OCI-LY7 (cell line): ENCODE measurements around the gene TMPRSS4. TPM values are rescaled to one million over a fixed set of nuclear protein-coding genes. Genes with fewer than 3 reads are reported as not detected.
"Not testable (repeated sequence)": the region's sequence is repeated elsewhere in the genome, so short reads cannot be mapped to it uniquely, and the experiment has no call there.

ENCODE experiments used
- BruUV-seq: library from RNA; stranded (reverse); fragments of 400-500 nt; replicated peaks from 2 replicates; lab custom pipeline; 2021; lab: Mats Ljungman, UMichigan
- CTCF ChIA-PET: fragments of 300-600 bp; sonication (Branson Sonifier 250); formaldehyde crosslinking; loops from one replicate; lab custom pipeline; 2022; ENCODE audit warnings: antibody characterized with exemption; ENCODE audit not compliant: unreplicated experiment; lab: Charles Lee
- POLR2A ChIA-PET: fragments of 300-600 bp; sonication (Branson Sonifier 250); formaldehyde crosslinking; loops from one replicate; lab custom pipeline; 2022; ENCODE audit warnings: antibody characterized with exemption; lab: Charles Lee
- DNase-seq: peaks from one replicate; pipeline ENCODE4 v3.0.0-alpha.2; 2015; ENCODE audit warnings: low spot score
- H2AFZ ChIP-seq: fragments of 200-600 bp; sonication (generic), shearing (Covaris generic); 2 replicates; pipeline ENCODE4 v1.6.1; 2014; ENCODE audit warnings: mild to moderate bottlenecking, antibody characterized with exemption, low read length, moderate library complexity
- H3K27ac ChIP-seq: fragments of 200-600 bp; sonication (generic); 2 replicates; pipeline ENCODE4 v1.5.1; 2014; ENCODE audit warnings: mixed run types, low read depth, mild to moderate bottlenecking, moderate library complexity, low read length, inconsistent platforms; ENCODE audit not compliant: poor library complexity, severe bottlenecking
- H3K36me3 ChIP-seq: fragments of 200-600 bp; sonication (generic); 2 replicates; pipeline ENCODE4 v1.6.1; 2014; ENCODE audit warnings: mild to moderate bottlenecking, antibody characterized with exemption, low read length, moderate library complexity, mixed read lengths; ENCODE audit not compliant: insufficient read depth
- H3K4me1 ChIP-seq: fragments of 200-600 bp; sonication (generic); 2 replicates; pipeline ENCODE4 v1.5.1; 2014; ENCODE audit warnings: mild to moderate bottlenecking, low read length; ENCODE audit not compliant: insufficient read depth, poor library complexity, severe bottlenecking
- H3K4me2 ChIP-seq: fragments of 200-600 bp; sonication (generic); 2 replicates; pipeline ENCODE4 v1.6.1; 2014; ENCODE audit warnings: mild to moderate bottlenecking, low read length
- H3K4me3 ChIP-seq: fragments of 200-600 bp; sonication (generic); 2 replicates; pipeline ENCODE4 v1.5.1; 2014; ENCODE audit warnings: mild to moderate bottlenecking, low read depth, low read length; ENCODE audit not compliant: poor library complexity, severe bottlenecking
- H3K79me2 ChIP-seq: fragments of 200-600 bp; sonication (generic); 2 replicates; pipeline ENCODE4 v1.6.1; 2016; ENCODE audit warnings: low read depth, mild to moderate bottlenecking, low read length, moderate library complexity, mixed read lengths; ENCODE audit not compliant: insufficient read depth
- H3K9me2 ChIP-seq: fragments of 200-600 bp; sonication (generic); 2 replicates; pipeline ENCODE4 v1.6.1; 2016; ENCODE audit warnings: mild to moderate bottlenecking, low read length, mixed read lengths; ENCODE audit not compliant: insufficient read depth
- H3K9me3 ChIP-seq: fragments of 200-600 bp; sonication (generic); 2 replicates; pipeline ENCODE4 v1.6.1; 2014; ENCODE audit warnings: mild to moderate bottlenecking, mixed run types, low read length, mixed read lengths
- H4K20me1 ChIP-seq: fragments of 200-600 bp; sonication (generic); 2 replicates; pipeline ENCODE4 v1.6.1; 2014; ENCODE audit warnings: mild to moderate bottlenecking, antibody characterized with exemption, low read length, moderate library complexity, mixed read lengths; ENCODE audit not compliant: insufficient read depth
- EZH2phosphoT487 ChIP-seq: fragments of 200-600 bp; sonication (generic); IDR thresholded peaks from 2 replicates; pipeline ENCODE4 v1.6.1; 2018; ENCODE audit warnings: low read depth, borderline replicate concordance, mild to moderate bottlenecking, mixed run types, antibody characterized with exemption, low read length, moderate library complexity, mixed read lengths
- intact Hi-C: fragments of 100-400 bp; cut with micrococcal nuclease; formaldehyde crosslinking; loops from one replicate; pipeline ENCODE4 v1.10.0; 2022; ENCODE audit not compliant: unreplicated experiment
- total RNA-seq, 2 experiments: library from RNA; depleted of rRNA in 1 of 2; stranded (reverse); fragments of >200 nt in 1 of 2; shearing (Covaris generic) in 1 of 2; gene quantifications; 2 replicates each; pipeline ENCODE4 v1.2.3, GENCODE V29; 2014 to 2022
- TF ChIP-seq, protein P1 (sequence below): fragments of 200-600 bp; sonication (generic); conservative IDR thresholded peaks from 2 replicates; pipeline ENCODE4 v1.5.1; 2014; ENCODE audit warnings: mild to moderate bottlenecking, antibody characterized with exemption, low read length, moderate library complexity, mixed read lengths

Gene TMPRSS4
- total RNA-seq, 2 experiments from 2014 or later: 0.03 TPM; not detected in 1

DNA sequence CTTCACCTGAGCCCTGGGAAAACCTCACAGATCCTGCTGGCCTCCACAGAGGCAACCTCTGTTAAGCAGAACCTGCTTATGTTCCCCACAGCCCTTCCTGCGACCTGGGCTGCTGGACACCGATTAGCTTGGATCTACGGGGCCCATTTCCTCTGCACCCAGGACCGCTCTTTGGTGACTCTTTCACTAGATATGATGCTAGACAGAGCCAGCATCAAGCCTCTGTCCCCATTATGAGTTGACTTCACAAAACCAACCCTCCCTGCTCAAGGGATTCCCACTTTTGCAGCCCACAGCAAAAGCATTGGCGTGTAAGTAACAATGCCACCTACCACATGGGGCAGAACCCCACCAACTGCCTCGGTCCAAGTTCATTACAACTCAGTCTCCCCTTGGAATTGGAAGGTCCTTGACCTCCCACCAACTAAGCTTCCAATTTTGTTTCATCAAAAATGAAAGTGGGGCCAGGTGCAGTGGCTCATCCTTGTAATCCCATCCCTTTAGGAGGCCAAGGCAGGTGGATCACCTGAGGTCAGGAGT lies 15.2 kb upstream of the TMPRSS4 start:
- no peak overlapping the region for H3K27ac ChIP-seq
- ChIA-PET CTCF (no interaction called here), POLR2A (interaction anchor here (1.2 kb wide), 1 partner anchor 22 kb away, joined by 3 read pairs; no protein-coding TSS in a partner anchor)
- intact Hi-C loops: no loop called here
- no peak overlapping the region for H3K4me3 ChIP-seq
- no TSS peak for BruUV-seq
- H3K36me3 ChIP-seq: no peaks in the 10 kb centered on the region
- no peak overlapping the region for H2AFZ ChIP-seq
- no peaks in the 10 kb centered on the region for H3K79me2 ChIP-seq
- TF ChIP-seq, protein P1, sequence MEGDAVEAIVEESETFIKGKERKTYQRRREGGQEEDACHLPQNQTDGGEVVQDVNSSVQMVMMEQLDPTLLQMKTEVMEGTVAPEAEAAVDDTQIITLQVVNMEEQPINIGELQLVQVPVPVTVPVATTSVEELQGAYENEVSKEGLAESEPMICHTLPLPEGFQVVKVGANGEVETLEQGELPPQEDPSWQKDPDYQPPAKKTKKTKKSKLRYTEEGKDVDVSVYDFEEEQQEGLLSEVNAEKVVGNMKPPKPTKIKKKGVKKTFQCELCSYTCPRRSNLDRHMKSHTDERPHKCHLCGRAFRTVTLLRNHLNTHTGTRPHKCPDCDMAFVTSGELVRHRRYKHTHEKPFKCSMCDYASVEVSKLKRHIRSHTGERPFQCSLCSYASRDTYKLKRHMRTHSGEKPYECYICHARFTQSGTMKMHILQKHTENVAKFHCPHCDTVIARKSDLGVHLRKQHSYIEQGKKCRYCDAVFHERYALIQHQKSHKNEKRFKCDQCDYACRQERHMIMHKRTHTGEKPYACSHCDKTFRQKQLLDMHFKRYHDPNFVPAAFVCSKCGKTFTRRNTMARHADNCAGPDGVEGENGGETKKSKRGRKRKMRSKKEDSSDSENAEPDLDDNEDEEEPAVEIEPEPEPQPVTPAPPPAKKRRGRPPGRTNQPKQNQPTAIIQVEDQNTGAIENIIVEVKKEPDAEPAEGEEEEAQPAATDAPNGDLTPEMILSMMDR: no peak
- TF ChIP-seq EZH2phosphoT487: no peak
- no peaks in the 10 kb centered on the region for H3K9me3 ChIP-seq
- no peaks in the 10 kb centered on the region for H4K20me1 ChIP-seq
- no peaks in the 10 kb centered on the region for H3K9me2 ChIP-seq
- no peaks in the 10 kb centered on the region for H3K4me1 ChIP-seq
- DNase-seq: no peak
- H3K4me2 ChIP-seq: no peak overlapping the region

DNA sequence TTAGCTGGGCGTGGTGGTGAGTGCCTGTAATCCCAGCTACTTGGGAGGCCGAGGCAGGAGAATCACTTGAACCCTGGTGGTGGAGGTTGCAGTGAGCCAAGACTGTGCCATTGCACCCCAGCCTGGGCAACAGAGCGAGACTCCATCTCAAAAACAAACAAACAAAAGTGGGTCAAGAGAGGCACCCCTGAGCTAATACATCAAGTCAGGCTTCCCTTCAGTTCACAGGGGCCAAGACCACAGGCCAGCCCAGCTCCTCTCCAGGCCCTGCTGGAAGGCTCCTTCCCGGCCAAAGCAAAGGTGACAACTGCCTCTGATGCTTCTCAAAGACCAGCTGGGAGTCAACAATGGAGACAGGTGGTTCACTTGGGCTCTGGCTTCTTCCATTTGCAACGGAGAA lies 14.7 kb upstream of the TMPRSS4 start:
- H3K79me2 ChIP-seq, POLR2A ChIA-PET, H3K27ac ChIP-seq, H3K9me3 ChIP-seq, H3K4me1 ChIP-seq, H2AFZ ChIP-seq, CTCF ChIA-PET, DNase-seq, H3K4me2 ChIP-seq, intact Hi-C loops, H3K36me3 ChIP-seq, BruUV-seq, H3K9me2 ChIP-seq, H3K4me3 ChIP-seq, H4K20me1 ChIP-seq: not testable (repeated sequence)

DNA sequence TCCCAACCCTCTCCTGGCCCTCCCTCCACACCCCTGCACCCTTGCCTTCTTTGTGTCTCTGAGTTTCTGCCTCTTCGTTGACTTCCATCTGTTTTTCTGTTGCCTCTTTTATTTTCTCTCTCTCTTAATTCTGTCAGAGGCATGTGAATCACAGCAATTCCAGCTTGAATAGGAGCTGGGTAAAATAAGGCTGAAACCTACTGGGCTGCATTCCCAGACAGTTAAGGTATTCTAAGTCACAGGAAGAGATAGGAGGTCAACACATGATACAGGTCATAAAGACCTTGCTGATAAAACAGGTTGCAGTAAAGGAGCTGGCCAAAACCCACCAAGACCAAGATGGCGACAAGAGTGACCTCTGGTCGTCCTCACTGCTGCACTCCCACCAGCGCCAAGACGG lies 14.2 kb upstream of the TMPRSS4 start:
- H3K4me3 ChIP-seq, H3K79me2 ChIP-seq, H2AFZ ChIP-seq, H3K4me1 ChIP-seq, POLR2A ChIA-PET, BruUV-seq, H3K36me3 ChIP-seq, intact Hi-C loops, H3K4me2 ChIP-seq, CTCF ChIA-PET, H4K20me1 ChIP-seq, H3K27ac ChIP-seq, H3K9me2 ChIP-seq, DNase-seq, H3K9me3 ChIP-seq: not testable (repeated sequence)

- Histone ChIP-seq H3K4me2 (no peak overlapping the region), H2AFZ (no peak overlapping the region), H3K4me1 (no peaks in the 10 kb centered on the region), H3K27ac (no peak overlapping the region), H3K36me3 (no peaks in the 10 kb centered on the region), H4K20me1 (no peaks in the 10 kb centered on the region), H3K9me3 (no peaks in the 10 kb centered on the region), H3K9me2 (no peaks in the 10 kb centered on the region), H3K4me3 (no peak overlapping the region), H3K79me2 (no peaks in the 10 kb centered on the region)
- no TSS peak for BruUV-seq
- intact Hi-C loops: no loop called here
- ChIA-PET POLR2A (no interaction called here), CTCF (no interaction called here)
- no peak for TF ChIP-seq EZH2phosphoT487
- TF ChIP-seq, protein P1: no peak
- DNase-seq: no peak
These were observed 11.9 kb upstream of the TMPRSS4 start for GRCh38 chr11:118064956-118065355.
